Fibroblast of lung (primary cell): ENCODE data around the gene SGK2.

Source experiments
- EZH2 ChIP-seq: IDR thresholded peaks from 2 replicates; pipeline ENCODE4 v1.5.1; 2012; ENCODE audit warnings: low read length, control low read depth, mild to moderate bottlenecking; ENCODE audit errors: missing control alignments
- TF ChIP-seq, protein P1 (sequence below), 2 donors: IDR thresholded peaks in 1 of 2; conservative IDR thresholded peaks in 1 of 2; 1 replicate in 1 of 2; 2 replicates in 1 of 2; pipeline ENCODE4 v1.5.1; 2011 to 2012; ENCODE audit warnings: low read length in 2 of 2, control low read depth in 1 of 2, inconsistent platforms in 1 of 2, low read depth in 1 of 2, mild to moderate bottlenecking in 1 of 2

DNA sequence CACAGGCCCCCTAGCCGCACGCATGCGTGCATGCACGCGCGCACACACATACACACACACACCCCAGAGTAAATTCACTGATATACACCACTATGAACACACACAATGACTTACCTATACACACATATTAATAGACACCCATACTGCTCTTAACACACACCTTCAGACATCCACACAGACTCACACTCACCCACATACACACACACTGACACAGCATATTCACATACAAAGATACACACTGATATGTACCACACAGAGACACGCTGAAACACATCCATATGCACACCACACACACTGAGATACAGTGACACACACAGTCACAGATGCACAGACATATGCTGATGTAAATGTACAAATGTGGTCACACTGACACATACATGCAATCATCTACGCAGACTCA lies 5.6 kb downstream of the SGK2 start:
- TF ChIP-seq, protein P1, sequence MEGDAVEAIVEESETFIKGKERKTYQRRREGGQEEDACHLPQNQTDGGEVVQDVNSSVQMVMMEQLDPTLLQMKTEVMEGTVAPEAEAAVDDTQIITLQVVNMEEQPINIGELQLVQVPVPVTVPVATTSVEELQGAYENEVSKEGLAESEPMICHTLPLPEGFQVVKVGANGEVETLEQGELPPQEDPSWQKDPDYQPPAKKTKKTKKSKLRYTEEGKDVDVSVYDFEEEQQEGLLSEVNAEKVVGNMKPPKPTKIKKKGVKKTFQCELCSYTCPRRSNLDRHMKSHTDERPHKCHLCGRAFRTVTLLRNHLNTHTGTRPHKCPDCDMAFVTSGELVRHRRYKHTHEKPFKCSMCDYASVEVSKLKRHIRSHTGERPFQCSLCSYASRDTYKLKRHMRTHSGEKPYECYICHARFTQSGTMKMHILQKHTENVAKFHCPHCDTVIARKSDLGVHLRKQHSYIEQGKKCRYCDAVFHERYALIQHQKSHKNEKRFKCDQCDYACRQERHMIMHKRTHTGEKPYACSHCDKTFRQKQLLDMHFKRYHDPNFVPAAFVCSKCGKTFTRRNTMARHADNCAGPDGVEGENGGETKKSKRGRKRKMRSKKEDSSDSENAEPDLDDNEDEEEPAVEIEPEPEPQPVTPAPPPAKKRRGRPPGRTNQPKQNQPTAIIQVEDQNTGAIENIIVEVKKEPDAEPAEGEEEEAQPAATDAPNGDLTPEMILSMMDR (conservative IDR thresholded peaks at IDR 0.05 in 1 of 2, IDR thresholded peaks at IDR 0.05 in 1 of 2; ENCODE audit: low read depth in 1 of 2, low read length in 2 of 2): no peak
- no peak for TF ChIP-seq EZH2
